CD14-positive monocyte (primary cell): ENCODE results near the gene KCTD5. TPM values are rescaled to one million over a fixed set of nuclear protein-coding genes. Genes with fewer than 3 reads are reported as not detected.
A peak's percentile ranks its signal among the peaks of the same experiment; 100 is the strongest.
"Not testable (repeated sequence)": the region's sequence is repeated elsewhere in the genome, so short reads cannot be mapped to it uniquely, and the experiment has no call there.

ENCODE experiments used
- DNase-seq, 3 donors: peaks; one replicate each; pipeline ENCODE4 v3.0.0-alpha.2; 2011 to 2022
- H2AFZ ChIP-seq: 2 replicates; pipeline ENCODE4 v1.6.0; 2012; ENCODE audit warnings: mild to moderate bottlenecking, low read depth, low read length, inconsistent platforms; ENCODE audit not compliant: insufficient read depth, poor library complexity, severe bottlenecking
- H3K27ac ChIP-seq, 2 donors: 1 replicate in 1 of 2; 2 replicates in 1 of 2; pipeline ENCODE4 v1.5.1; 2012 to 2013; ENCODE audit warnings: low read length in 2 of 2, control low read depth in 1 of 2, inconsistent platforms in 1 of 2, low read depth in 1 of 2, mild to moderate bottlenecking in 1 of 2
- H3K27me3 ChIP-seq, 2 donors: one replicate each; pipeline versions ENCODE4 v1.6.0 to v1.6.1; 2011 to 2013; ENCODE audit warnings: low read length in 2 of 2; ENCODE audit not compliant: control insufficient read depth in 2 of 2, insufficient read depth in 2 of 2
- H3K36me3 ChIP-seq, 2 donors: replicated peaks in 1 of 2; 1 replicate in 1 of 2; 2 replicates in 1 of 2; pipeline versions ENCODE4 v1.5.1 to v1.6.1; 2012 to 2013; ENCODE audit warnings: low read length in 2 of 2, control low read depth in 1 of 2, inconsistent platforms in 1 of 2, mild to moderate bottlenecking in 1 of 2; ENCODE audit not compliant: insufficient read depth in 2 of 2, control insufficient read depth in 1 of 2
- H3K4me1 ChIP-seq, 2 donors: 1 replicate in 1 of 2; 2 replicates in 1 of 2; pipeline versions ENCODE4 v1.5.1 to v1.6.1; 2012 to 2013; ENCODE audit warnings: low read length in 2 of 2, control low read depth in 1 of 2, inconsistent platforms in 1 of 2, mild to moderate bottlenecking in 1 of 2, moderate library complexity in 1 of 2; ENCODE audit not compliant: insufficient read depth in 2 of 2, control insufficient read depth in 1 of 2
- H3K4me2 ChIP-seq: replicated peaks from 2 replicates; pipeline ENCODE3; 2012; ENCODE audit warnings: low read length, moderate library complexity, mild to moderate bottlenecking; ENCODE audit not compliant: poor library complexity, severe bottlenecking; ENCODE audit errors: extremely low read depth
- H3K4me3 ChIP-seq, 3 experiments: fragments of 200-600 bp in 1 of 3; sonication (generic) in 1 of 3; replicated peaks in 1 of 3; 1 replicate in 2 of 3; 2 replicates in 1 of 3; pipeline ENCODE4 v1.5.1; 2011 to 2013; ENCODE audit warnings: low read length in 3 of 3, mild to moderate bottlenecking in 3 of 3, control low read depth in 2 of 3, low read depth in 2 of 3, inconsistent platforms in 1 of 3, moderate library complexity in 1 of 3
- H3K79me2 ChIP-seq: 2 replicates; pipeline ENCODE4 v1.6.0; 2012; ENCODE audit warnings: mild to moderate bottlenecking, control low read depth, inconsistent platforms, low read length, moderate library complexity; ENCODE audit not compliant: insufficient read depth
- H3K9ac ChIP-seq: 2 replicates; pipeline ENCODE4 v1.6.0; 2017; ENCODE audit warnings: low read length, mild to moderate bottlenecking; ENCODE audit not compliant: insufficient read depth, poor library complexity, severe bottlenecking
- H3K9me3 ChIP-seq, 2 donors: replicated peaks in 1 of 2; 1 replicate in 1 of 2; 2 replicates in 1 of 2; pipeline versions ENCODE4 v1.5.1 to v1.6.1; 2012 to 2013; ENCODE audit warnings: low read length in 2 of 2, control low read depth in 1 of 2; ENCODE audit not compliant: control insufficient read depth in 1 of 2, insufficient read depth in 1 of 2
- H4K20me1 ChIP-seq: 2 replicates; pipeline ENCODE4 v1.6.0; 2012; ENCODE audit warnings: mild to moderate bottlenecking, low read length, control low read depth, moderate library complexity; ENCODE audit not compliant: insufficient read depth
- H3K27ac Mint-ChIP-seq, 7 donors: one replicate each; pipeline ENCODE4 v1.8.0; 2020; ENCODE audit warnings: mild to moderate bottlenecking in 7 of 7, mixed read lengths in 7 of 7, moderate library complexity in 6 of 7, inconsistent platforms in 2 of 7
- H3K27me3 Mint-ChIP-seq, 3 donors: one replicate each; pipeline ENCODE4 v1.8.0; 2021 to 2022; ENCODE audit warnings: low read depth in 3 of 3, mild to moderate bottlenecking in 3 of 3, mixed read lengths in 3 of 3, moderate library complexity in 3 of 3, inconsistent platforms in 1 of 3
- H3K36me3 Mint-ChIP-seq, 2 donors: one replicate each; pipeline ENCODE4 v1.8.0; 2020; ENCODE audit warnings: mixed read lengths in 2 of 2, inconsistent platforms in 1 of 2, mild to moderate bottlenecking in 1 of 2
- H3K4me1 Mint-ChIP-seq: one replicate; pipeline ENCODE4 v1.8.0; 2020; ENCODE audit warnings: mild to moderate bottlenecking, mixed read lengths
- H3K4me3 Mint-ChIP-seq, 2 donors: one replicate each; pipeline ENCODE4 v1.8.0; 2020; ENCODE audit warnings: mild to moderate bottlenecking in 2 of 2, mixed read lengths in 2 of 2, moderate library complexity in 1 of 2
- H3K9me3 Mint-ChIP-seq, 7 donors: one replicate each; pipeline ENCODE4 v1.8.0; 2020 to 2022; ENCODE audit warnings: mixed read lengths in 7 of 7, mild to moderate bottlenecking in 6 of 7, moderate library complexity in 6 of 7, inconsistent platforms in 2 of 7
- CTCF ChIP-seq: fragments of 200-600 bp; IDR thresholded peaks from one replicate; pipeline ENCODE4 v1.8.0; 2022; ENCODE audit warnings: antibody characterized with exemption, mild to moderate bottlenecking
- WGBS: methylation state at CpG from one replicate; pipeline ENCODE4 v1.1.5; 2013; ENCODE audit warnings: missing lambda C conversion rate; ENCODE audit not compliant: insufficient coverage; 5-methylcytosine and 5-hydroxymethylcytosine counted together
- intact Hi-C, 2 donors: fragments of 100-400 bp; cut with micrococcal nuclease; formaldehyde crosslinking; loops; one replicate each; pipeline versions ENCODE4 v1.15.0 to v1.15.1; 2023
- polyA minus RNA-seq: library from RNA; depleted of rRNA, polyadenylated mRNA; stranded (reverse); fragments of >200 nt; gene quantifications from 2 replicates; pipeline ENCODE4 v1.2.3, GENCODE V29; 2012
- polyA plus RNA-seq, 3 donors: library from polyadenylated mRNA; depleted of rRNA in 1 of 3; unstranded in 2 of 3; stranded (reverse) in 1 of 3; fragments of 300-500 nt in 2 of 3; fragments of >200 nt in 1 of 3; fragmentation: Illumina TruSeq in 2 of 3; gene quantifications; 1 replicate in 2 of 3; 2 replicates in 1 of 3; pipeline ENCODE4 v1.2.3, GENCODE V29; 2012 to 2021
- total RNA-seq, 12 experiments: library from RNA in 1 of 12; stranded (reverse) in 1 of 12; fragments of 120-200 nt in 1 of 12; gene quantifications; one replicate each; pipeline ENCODE4 v1.2.4 and lab custom pipeline; 2013 to 2026; ENCODE audit warnings: mixed read lengths in 6 of 12, inconsistent platforms in 1 of 12

The KCTD5 gene
- 20.4 TPM for total RNA-seq (2013)
- polyA plus RNA-seq (10 to 100 TPM; 16.0 to 23.1 (median 21.0) TPM), polyA minus RNA-seq (14.5 and 25.8 TPM in 2 replicates), total RNA-seq (lab: John Stamatoyannopoulos, UW) (24.8 to 74.2 (median 44.4) reads per million in 11 experiments)

GRCh38 chr16:2682209-2683021 lies at the start of gene KCTD5:
Gene KCTD5, plus strand, starts transcription at chr16:2682523. Its CDS starts 26 bp downstream, at chr16:2682549.
- under 1% methylated on average over 59 of the region's 73 CpGs for WGBS
- peaks cover 0 to 4% (median 0%) of the 10 kb centered on the region in 3 donors for H3K27me3 Mint-ChIP-seq
- no peak for TF ChIP-seq CTCF
- H3K4me1 Mint-ChIP-seq, result peaks cover 34% of the 10 kb centered on the region
- peak within 1 kb of the TSS; percentile 84 to 97 (median 90) for H3K27ac Mint-ChIP-seq
- Histone ChIP-seq H3K27ac (peak within 1 kb of the TSS; percentile 64 to 92), H3K9ac (peak within 1 kb of the TSS; percentile 95), H3K9me3 (no peaks in the 10 kb centered on the region), H3K79me2 (peaks cover 42% of the 10 kb centered on the region), H4K20me1 (peaks cover 24% of the 10 kb centered on the region), H3K36me3 (no peaks in the 10 kb centered on the region), H3K27me3 (no peaks in the 10 kb centered on the region), H3K4me1 (peaks cover 41 to 50% of the 10 kb centered on the region in 2 donors), H2AFZ (peak within 1 kb of the TSS; percentile 94), H3K4me2 (peak within 1 kb of the TSS; percentile 97), H3K4me3 (peak within 1 kb of the TSS; percentile 83 to 100 (median 99))
- peaks cover 0 to 3% of the 10 kb centered on the region in 2 donors for H3K36me3 Mint-ChIP-seq
- H3K9me3 Mint-ChIP-seq, result peaks cover 0 to 2% (median 0%) of the 10 kb centered on the region in 7 donors
- intact Hi-C loops, result no loop called here
- peak within 1 kb of the TSS; percentile 83 to 97 for H3K4me3 Mint-ChIP-seq
- peak; percentile 93 to 95 (median 94) for DNase-seq

- intact Hi-C loops, H3K9me3 Mint-ChIP-seq, H3K4me1 ChIP-seq, H3K27me3 ChIP-seq, H3K4me3 Mint-ChIP-seq, H3K36me3 Mint-ChIP-seq, H3K27ac Mint-ChIP-seq, H3K36me3 ChIP-seq, H4K20me1 ChIP-seq, H3K9me3 ChIP-seq, H3K9ac ChIP-seq, H3K27me3 Mint-ChIP-seq, H3K4me3 ChIP-seq, DNase-seq, H3K4me1 Mint-ChIP-seq, H2AFZ ChIP-seq, H3K79me2 ChIP-seq, H3K4me2 ChIP-seq: not testable (repeated sequence)
- TF ChIP-seq CTCF, result peak; percentile 39
- peak overlapping the region in 1 of 2 donors; percentile 57 for H3K27ac ChIP-seq
- WGBS, result no CpG with 5 or more reads among the region's 12 CpGs
Observed at GRCh38 chr16:2639071-2639721, 43.1 kb upstream of the KCTD5 start.

GRCh38 chr16:2639722-2640072 lies 42.6 kb upstream of the KCTD5 start:
- H3K4me1 ChIP-seq, DNase-seq, H3K36me3 Mint-ChIP-seq, H3K4me2 ChIP-seq, H4K20me1 ChIP-seq, H3K4me1 Mint-ChIP-seq, intact Hi-C loops, H3K27me3 Mint-ChIP-seq, H3K36me3 ChIP-seq, H3K9me3 ChIP-seq, H3K9me3 Mint-ChIP-seq, H3K9ac ChIP-seq, H3K79me2 ChIP-seq, H3K4me3 ChIP-seq, H2AFZ ChIP-seq, H3K27ac Mint-ChIP-seq, H3K27me3 ChIP-seq, H3K4me3 Mint-ChIP-seq: not testable (repeated sequence)
- H3K27ac ChIP-seq, result peak overlapping the region in 1 of 2 donors; percentile 57
- WGBS, result no CpG with 5 or more reads among the region's 9 CpGs
